GM18508 (cell line): ENCODE data around the gene JMJD6.
"Not testable (repeated sequence)": the region's sequence is repeated elsewhere in the genome, so short reads cannot be mapped to it uniquely, and the experiment has no call there.

Source experiments
- ATAC-seq: cut with Tn5 transposase; IDR thresholded peaks from one replicate; pipeline ENCODE4 v1.9.1; 2021; ENCODE audit warnings: moderate number of reproducible peaks; ENCODE audit not compliant: insufficient read depth, unreplicated experiment

The JMJD6 gene

GRCh38 chr17:76726231-76726775 lies at the start of gene JMJD6:
JMJD6 (minus strand) TSS chr17:76726606; CDS start chr17:76726475, 131 bp downstream.
- ATAC-seq: peak; percentile 50

GRCh38 chr17:76775021-76775600 lies 48.7 kb upstream of the JMJD6 start:
- no peak for ATAC-seq

GRCh38 chr17:76772842-76773525 lies 46.6 kb upstream of the JMJD6 start:
- ATAC-seq: no peak

GRCh38 chr17:76758570-76758969 lies 32.2 kb upstream of the JMJD6 start:
- no peak for ATAC-seq

GRCh38 chr17:76757256-76757655 lies 30.9 kb upstream of the JMJD6 start:
- ATAC-seq: no peak

- ATAC-seq: no peak
These were observed 28.9 kb upstream of the JMJD6 start for GRCh38 chr17:76755285-76755684.

GRCh38 chr17:76753061-76753961 lies 26.9 kb upstream of the JMJD6 start:
- ATAC-seq: no peak

GRCh38 chr17:76752006-76752405 lies 25.6 kb upstream of the JMJD6 start:
- no peak for ATAC-seq

GRCh38 chr17:76751416-76751993 lies 25.1 kb upstream of the JMJD6 start:
- ATAC-seq: no peak

GRCh38 chr17:76748657-76749056 lies 22.3 kb upstream of the JMJD6 start:
- ATAC-seq: no peak

GRCh38 chr17:76747716-76748363 lies 21.4 kb upstream of the JMJD6 start:
- ATAC-seq: no peak

- not testable (repeated sequence) for ATAC-seq
These were observed 19.4 kb upstream of the JMJD6 start for GRCh38 chr17:76745785-76746184.

- no peak for ATAC-seq
These were observed 18.3 kb upstream of the JMJD6 start for GRCh38 chr17:76744747-76745146.

GRCh38 chr17:76742958-76743357 lies 16.6 kb upstream of the JMJD6 start:
- ATAC-seq: no peak

GRCh38 chr17:76740329-76741118 lies 14.1 kb upstream of the JMJD6 start:
- no peak for ATAC-seq

- not testable (repeated sequence) for ATAC-seq
These were observed 13.2 kb upstream of the JMJD6 start for GRCh38 chr17:76739568-76740115.

GRCh38 chr17:76738468-76738850 lies 12.1 kb upstream of the JMJD6 start:
- ATAC-seq: no peak

- peak; percentile 21 for ATAC-seq
These were observed 11.5 kb upstream of the JMJD6 start, which contains the start of gene MFSD11 for GRCh38 chr17:76737676-76738467. MFSD11 (plus strand) TSS chr17:76738119; CDS start chr17:76738353, 234 bp downstream.
